Uterus (tissue), 4 donors: ENCODE results near the gene DNAH10. TPM values are rescaled to one million over a fixed set of nuclear protein-coding genes. Genes with fewer than 3 reads are reported as not detected.

Source experiments
- DNase-seq, 2 donors: peaks; one replicate each; pipeline ENCODE4 v3.0.0-alpha.2; 2019 to 2020
- H3K27ac ChIP-seq, 2 donors: fragments of 200-600 bp; sonication (generic); 1 replicate in 1 of 2; 2 replicates in 1 of 2; pipeline ENCODE4 v1.5.1; 2016 to 2018
- H3K27me3 ChIP-seq, 2 donors: fragments of 200-600 bp; sonication (generic); one replicate each; pipeline ENCODE4 v1.5.1; 2018 to 2019; ENCODE audit warnings: control low read depth in 1 of 2
- H3K36me3 ChIP-seq, 2 donors: fragments of 200-600 bp; sonication (generic); one replicate each; pipeline ENCODE4 v1.5.1; 2019; ENCODE audit warnings: control low read depth in 1 of 2
- H3K4me1 ChIP-seq, 2 donors: fragments of 200-600 bp; sonication (generic); one replicate each; pipeline ENCODE4 v1.5.1; 2018 to 2019; ENCODE audit warnings: control low read depth in 1 of 2
- H3K4me3 ChIP-seq, 2 donors: fragments of 200-600 bp; sonication (generic); 1 replicate in 1 of 2; 2 replicates in 1 of 2; pipeline ENCODE4 v1.5.1; 2018 to 2019; ENCODE audit warnings: mild to moderate bottlenecking in 1 of 2
- H3K9me3 ChIP-seq, 2 donors: fragments of 200-600 bp; sonication (generic); one replicate each; pipeline ENCODE4 v1.5.1; 2019; ENCODE audit warnings: control low read depth in 1 of 2
- CTCF ChIP-seq, 4 experiments: fragments of 200-600 bp in 2 of 4; fragments of 450-650 bp in 2 of 4; sonication (generic) in 2 of 4; IDR thresholded peaks; one replicate each; pipeline ENCODE4 v1.5.1; 2016 to 2019; ENCODE audit warnings: antibody characterized with exemption in 4 of 4, mild to moderate bottlenecking in 2 of 4, moderate library complexity in 1 of 4
- POLR2A ChIP-seq, 2 donors: fragments of 450-650 bp; IDR thresholded peaks; one replicate each; pipeline ENCODE4 v1.6.1; 2016; ENCODE audit warnings: antibody characterized with exemption in 2 of 2, mild to moderate bottlenecking in 1 of 2, moderate library complexity in 1 of 2
- intact Hi-C: fragments of 100-400 bp; cut with DNase I; formaldehyde crosslinking; loops from one replicate; pipeline ENCODE4 v1.15.1; 2023; ENCODE audit warnings: low total_unique reads
- total RNA-seq, 4 donors: library from RNA; depleted of rRNA in 3 of 4; stranded (reverse); fragments of >200 nt in 3 of 4; gene quantifications; one replicate each; pipeline versions ENCODE4 v1.1.0 to v1.2.4, GENCODE V29; 2014 to 2023
- donor health status: DM: yes; HTN: yes; CAD: no.

Gene DNAH10
- total RNA-seq, 4 donors from 2014 or later, result under 0.01 to 3.9 (median 1.1) TPM

- intact Hi-C loops, result no loop called here
- DNase-seq, result no peak
- Histone ChIP-seq H3K36me3 (no peaks in the 10 kb centered on the region), H3K27ac (no peak overlapping the region), H3K4me3 (no peak overlapping the region), H3K4me1 (no peaks in the 10 kb centered on the region), H3K27me3 (no peaks in the 10 kb centered on the region), H3K9me3 (no peaks in the 10 kb centered on the region)
- TF ChIP-seq POLR2A (IDR thresholded peaks at IDR 0.05) (no peak), CTCF (IDR thresholded peaks at IDR 0.05) (no peak)
Measured at GRCh38 chr12:123713823-123714585, 48.1 kb upstream of the DNAH10 start.

- intact Hi-C loops, result no loop called here
- no peak for DNase-seq
Measured at GRCh38 chr12:123715195-123715594, 46.9 kb upstream of the DNAH10 start.

GRCh38 chr12:123717350-123717749, 44.8 kb upstream of the DNAH10 start:
- Histone ChIP-seq H3K27ac (no peak overlapping the region), H3K9me3 (no peaks in the 10 kb centered on the region), H3K36me3 (no peaks in the 10 kb centered on the region), H3K4me1 (no peaks in the 10 kb centered on the region), H3K27me3 (no peaks in the 10 kb centered on the region), H3K4me3 (no peak overlapping the region)
- intact Hi-C loops, result no loop called here
- TF ChIP-seq POLR2A (IDR thresholded peaks at IDR 0.05) (no peak), CTCF (IDR thresholded peaks at IDR 0.05) (no peak)
- no peak for DNase-seq

More at GRCh38 chr12:123715195-123715594, 46.9 kb upstream of the DNAH10 start:
- no peak overlapping the region for H3K4me3 ChIP-seq
- TF ChIP-seq POLR2A (IDR thresholded peaks at IDR 0.05), result no peak
- TF ChIP-seq CTCF (IDR thresholded peaks at IDR 0.05), result no peak
- no peaks in the 10 kb centered on the region for H3K36me3 ChIP-seq
- H3K27me3 ChIP-seq, result no peaks in the 10 kb centered on the region
- no peaks in the 10 kb centered on the region for H3K4me1 ChIP-seq
- H3K9me3 ChIP-seq, result no peaks in the 10 kb centered on the region
- no peak overlapping the region for H3K27ac ChIP-seq

- DNase-seq, result no peak
- H3K4me3 ChIP-seq, result no peak overlapping the region
- no peaks in the 10 kb centered on the region for H3K27me3 ChIP-seq
- TF ChIP-seq CTCF (IDR thresholded peaks at IDR 0.05) (no peak), POLR2A (IDR thresholded peaks at IDR 0.05) (no peak)
- no peaks in the 10 kb centered on the region for H3K9me3 ChIP-seq
- no peak overlapping the region for H3K27ac ChIP-seq
- H3K36me3 ChIP-seq, result no peaks in the 10 kb centered on the region
- intact Hi-C loops, result no loop called here
- no peaks in the 10 kb centered on the region for H3K4me1 ChIP-seq
Measured at GRCh38 chr12:123720141-123720814, 41.8 kb upstream of the DNAH10 start.

- Histone ChIP-seq H3K4me1 (no peaks in the 10 kb centered on the region), H3K4me3 (no peak overlapping the region), H3K9me3 (no peaks in the 10 kb centered on the region), H3K36me3 (no peaks in the 10 kb centered on the region), H3K27me3 (no peaks in the 10 kb centered on the region), H3K27ac (no peak overlapping the region)
- intact Hi-C loops, result no loop called here
- no peak for DNase-seq
- TF ChIP-seq CTCF (IDR thresholded peaks at IDR 0.05), result no peak
- TF ChIP-seq POLR2A (IDR thresholded peaks at IDR 0.05), result no peak
Measured at GRCh38 chr12:123721245-123721644, 40.9 kb upstream of the DNAH10 start.
